GM21717 (cell line): ENCODE results near the gene ARHGEF17.

ENCODE experiments used
- ATAC-seq: cut with Tn5 transposase; IDR thresholded peaks from one replicate; pipeline ENCODE4 v1.9.1; 2021; ENCODE audit warnings: mild to moderate bottlenecking, moderate library complexity; ENCODE audit not compliant: unreplicated experiment

Gene ARHGEF17

DNA sequence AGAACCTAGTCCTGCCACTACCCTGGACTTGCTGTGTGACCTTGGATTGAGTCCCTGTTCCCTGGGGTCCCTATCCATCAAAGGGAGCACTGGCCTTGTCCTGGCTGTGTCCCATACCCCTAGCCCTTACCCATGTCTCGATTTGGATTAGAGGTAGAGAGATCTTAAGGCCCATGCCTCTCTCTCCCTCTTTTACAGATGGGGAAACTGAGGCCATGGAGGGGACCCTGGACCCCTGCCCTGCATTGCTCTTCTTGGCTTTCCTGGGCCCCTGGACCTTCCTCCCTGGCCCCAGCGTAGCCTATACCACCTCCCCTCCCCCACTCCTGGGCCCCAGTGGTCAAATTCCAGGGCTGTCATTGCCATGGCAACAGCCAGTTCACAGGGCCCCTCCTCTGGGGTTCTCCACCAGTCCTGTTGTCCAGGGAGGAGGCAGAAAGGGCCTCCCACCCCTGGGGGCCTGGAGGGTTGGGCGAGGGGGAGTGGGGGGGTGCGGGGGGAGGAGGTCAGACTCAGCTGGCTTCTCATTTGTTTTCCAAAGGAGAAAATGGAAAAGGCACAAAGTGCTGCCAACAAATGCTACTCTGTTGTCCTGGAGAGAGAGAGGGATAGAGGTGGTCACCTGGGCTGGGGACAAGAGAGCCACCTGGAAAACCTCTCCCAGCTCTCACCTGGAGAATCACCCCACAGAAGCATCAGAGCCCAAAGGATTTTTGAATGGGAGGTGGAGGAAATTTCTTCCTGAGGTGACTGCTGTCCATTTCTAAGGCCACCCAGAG is 23.3 kb downstream of the ARHGEF17 start:
- no peak for ATAC-seq

GRCh38 chr11:73333173-73333572 is 25.1 kb downstream of the ARHGEF17 start:
- no peak for ATAC-seq

DNA sequence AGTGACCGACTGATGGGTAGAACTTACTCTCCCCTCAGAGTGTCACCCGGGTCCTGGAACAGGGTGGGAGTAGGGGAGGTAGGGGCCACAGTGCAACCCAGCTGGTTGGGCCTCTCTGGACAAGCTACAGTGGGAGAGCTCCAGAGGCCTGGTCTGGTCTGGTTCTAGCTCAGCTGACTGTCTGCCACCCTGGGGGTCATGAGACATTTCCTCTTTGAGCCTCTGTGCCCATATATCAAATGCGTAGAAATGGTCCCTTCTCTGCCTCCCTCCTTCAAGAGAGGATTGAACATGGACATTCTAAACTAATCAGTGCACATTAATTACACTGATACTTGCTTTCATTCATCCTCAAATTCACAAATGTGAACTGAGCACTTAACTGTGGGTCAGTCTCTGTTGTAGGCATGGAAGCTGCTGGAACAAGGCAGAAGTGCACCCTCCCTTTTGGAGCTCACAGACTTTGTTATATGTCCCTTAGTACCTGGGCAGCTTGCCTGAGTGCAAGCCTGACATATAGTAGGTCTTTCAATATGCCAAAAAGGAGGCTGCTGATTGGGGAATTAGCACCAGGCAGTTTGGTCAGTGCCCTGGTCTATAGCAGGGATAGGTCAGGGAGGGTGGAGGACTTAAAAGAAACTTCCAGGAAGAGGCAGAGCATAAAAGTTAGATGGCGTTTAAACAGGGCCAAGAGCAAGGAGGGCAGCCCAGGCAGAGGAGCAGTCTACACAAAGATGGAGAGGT is 25.7 kb downstream of the ARHGEF17 start:
- no peak for ATAC-seq

DNA sequence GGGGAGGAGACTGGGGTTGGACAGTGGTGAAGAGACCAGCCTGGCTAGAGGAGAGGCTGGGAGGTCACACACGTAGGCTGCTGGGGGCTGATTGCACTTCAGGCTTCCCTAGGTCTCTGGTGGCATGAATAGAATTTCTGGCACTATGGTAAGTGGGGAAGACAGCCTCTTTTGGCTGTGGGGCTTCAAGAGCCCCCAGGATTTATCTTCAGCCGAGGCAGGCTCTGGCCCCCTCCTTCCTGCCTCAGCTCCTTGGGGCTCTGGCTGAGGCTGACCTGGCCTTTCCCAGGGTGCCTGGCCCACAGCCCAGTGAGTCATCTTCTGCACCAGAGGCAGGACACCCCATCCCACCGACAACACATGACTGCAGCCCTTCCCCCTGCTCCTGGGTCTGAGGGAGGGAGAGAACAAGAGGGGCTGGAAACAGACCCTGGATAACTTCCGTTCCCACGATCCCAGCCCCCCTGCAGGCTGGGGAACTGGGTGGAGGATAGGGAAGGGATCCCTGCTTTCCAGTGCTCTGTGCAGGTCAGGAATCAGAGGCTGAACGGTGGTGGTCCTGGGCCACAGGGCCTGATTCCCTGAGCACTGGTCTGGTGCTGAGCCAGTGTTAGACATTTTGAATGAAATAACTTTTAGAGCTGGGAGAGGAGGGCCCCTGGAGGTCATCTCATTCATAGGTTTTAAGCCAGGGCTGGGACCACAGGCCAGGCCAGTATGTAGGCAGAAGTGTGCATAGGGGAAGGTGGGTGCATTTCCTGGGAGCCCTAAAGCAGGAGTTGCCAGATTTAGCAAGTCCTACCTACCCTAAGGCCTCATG is 26.5 kb downstream of the ARHGEF17 start:
- ATAC-seq, result no peak

DNA sequence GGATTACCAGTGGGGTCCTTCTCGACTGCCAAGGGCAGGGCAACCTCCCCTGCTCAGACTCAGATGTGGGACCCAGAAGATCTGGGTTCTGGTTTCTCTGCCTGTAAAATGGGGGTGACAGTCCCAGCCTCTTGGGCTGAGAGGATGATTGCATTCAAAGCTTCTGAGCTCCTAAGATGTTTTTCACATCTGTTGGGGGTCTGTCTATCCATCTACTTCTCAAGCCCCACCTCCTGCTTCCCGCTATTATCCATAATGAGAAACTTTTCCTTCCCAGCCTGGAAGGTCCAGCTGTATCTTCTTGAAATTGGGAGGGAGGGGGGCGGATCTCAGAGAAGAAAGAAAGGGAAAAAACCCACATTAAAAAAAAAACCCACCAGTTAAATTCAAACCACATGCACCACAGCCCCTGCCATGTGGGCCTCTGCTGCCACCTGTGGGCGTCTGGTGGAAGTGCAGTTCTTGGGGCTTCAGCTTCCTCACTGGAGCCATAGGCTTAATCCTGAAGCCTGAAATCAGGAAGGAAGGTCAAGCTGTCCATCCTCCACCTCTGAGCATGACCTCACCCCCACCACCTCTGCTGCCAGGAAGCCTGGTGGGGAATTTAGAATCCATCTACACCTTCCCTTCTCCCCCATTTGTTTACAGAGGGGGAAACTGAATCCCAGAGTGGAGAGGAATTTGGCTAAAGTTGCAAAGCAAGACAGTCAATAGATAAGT is 27.3 kb downstream of the ARHGEF17 start:
- no peak for ATAC-seq

- ATAC-seq, result no peak
These were observed 29.8 kb downstream of the ARHGEF17 start for GRCh38 chr11:73337846-73338245.

DNA sequence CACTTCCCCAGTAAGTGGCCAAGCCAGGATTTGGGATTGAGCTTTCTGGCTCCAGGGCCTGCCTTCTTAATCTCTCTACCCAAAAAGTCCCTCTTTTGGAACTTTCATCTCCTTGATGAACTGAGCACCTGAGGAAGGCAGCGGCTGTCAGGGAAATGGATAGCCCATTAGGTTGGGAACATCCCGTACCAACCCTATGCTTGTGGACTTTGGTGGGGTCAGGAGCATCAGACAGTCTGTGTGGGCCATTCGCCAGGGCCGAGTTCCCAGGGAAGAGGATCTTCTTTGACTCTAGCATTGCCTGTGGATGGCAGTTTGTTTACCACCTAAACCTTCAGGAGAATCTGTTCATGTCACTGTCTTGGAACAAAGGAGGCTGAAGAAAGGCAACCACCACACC is 30.2 kb downstream of the ARHGEF17 start:
- ATAC-seq, result no peak

DNA sequence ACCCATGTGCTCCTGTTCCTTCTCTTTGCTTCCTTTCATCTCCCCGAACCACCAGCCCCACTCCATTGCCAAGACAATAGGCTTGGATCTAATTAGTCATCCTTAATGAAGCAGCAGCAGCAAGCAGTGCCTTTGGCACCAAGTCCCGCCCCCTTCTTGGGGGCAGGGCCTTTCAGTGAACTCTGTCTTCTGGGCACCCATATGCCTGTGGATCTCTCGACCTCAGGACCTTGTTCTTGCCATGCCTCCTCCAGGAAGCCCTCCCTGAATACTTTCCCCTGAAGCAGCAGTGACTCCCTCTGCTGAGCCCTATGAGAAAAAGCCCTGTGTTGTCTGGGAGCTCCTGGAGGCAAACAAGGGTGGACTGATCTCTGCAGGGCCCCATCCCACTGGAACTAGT is 32.1 kb downstream of the ARHGEF17 start:
- no peak for ATAC-seq

- no peak for ATAC-seq
These were observed 34.6 kb downstream of the ARHGEF17 start for GRCh38 chr11:73342633-73343032.

DNA sequence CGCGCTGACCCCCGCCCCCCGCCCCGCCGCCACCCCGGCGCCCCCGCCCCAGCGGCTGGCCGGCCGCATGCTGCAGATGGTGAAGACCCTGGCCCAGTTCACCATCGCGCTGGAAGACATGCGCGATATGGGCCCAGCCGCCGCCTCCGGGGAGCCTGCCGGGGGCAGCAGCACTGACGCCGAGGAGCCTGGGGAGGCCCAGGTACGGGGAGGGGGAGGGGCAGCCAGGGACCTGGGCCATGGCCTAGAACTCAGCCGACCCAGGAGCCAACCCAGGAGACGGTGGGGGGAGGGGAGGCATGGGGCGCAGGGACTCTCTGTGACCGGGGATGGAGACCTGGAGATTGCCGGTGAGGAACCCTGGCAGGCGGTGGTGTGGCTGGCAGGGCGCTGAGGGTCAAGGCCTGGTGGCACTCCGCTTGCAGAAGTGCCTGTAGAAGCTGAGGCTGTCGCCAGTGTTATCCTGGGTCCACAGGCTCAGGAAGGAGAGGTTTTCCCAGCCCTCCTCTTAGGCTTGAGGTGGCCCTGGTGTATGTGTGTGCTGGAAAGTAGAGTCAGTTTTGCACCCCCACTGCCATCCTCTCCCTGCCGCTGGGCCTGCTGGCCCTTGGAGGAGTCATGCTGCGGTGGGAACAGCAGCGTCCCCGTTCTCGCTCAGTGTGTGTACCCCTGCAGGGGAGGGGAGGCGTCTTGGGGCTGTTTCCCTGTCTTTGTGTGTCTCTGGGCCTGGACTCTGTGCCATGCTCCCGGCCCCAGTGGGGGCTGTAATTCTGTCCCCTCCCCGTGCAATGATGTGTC is 35.2 kb downstream of the ARHGEF17 start:
- no peak for ATAC-seq

DNA sequence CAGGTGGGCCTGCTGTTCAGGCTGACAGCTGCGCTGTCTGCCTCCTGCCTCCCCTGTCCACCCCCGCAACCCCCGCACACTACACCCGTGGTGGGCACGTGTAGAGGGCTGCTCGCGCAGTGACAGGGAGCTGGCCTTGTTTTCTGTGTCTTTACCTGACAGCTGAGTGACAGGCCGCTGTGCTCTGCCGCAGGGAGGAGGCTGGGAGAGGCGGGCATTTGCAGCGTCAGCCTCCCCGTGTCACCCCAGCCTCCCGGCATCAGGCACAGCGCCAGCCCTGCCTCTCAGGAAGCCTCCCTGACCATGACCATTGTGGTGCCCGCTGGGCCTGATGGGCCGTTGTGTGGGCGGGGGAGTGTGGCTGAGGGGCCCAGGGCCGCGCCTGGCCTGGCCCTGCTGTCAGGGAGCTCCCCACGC is 36.1 kb downstream of the ARHGEF17 start:
- no peak for ATAC-seq

GRCh38 chr11:73345481-73346160 is 37.5 kb downstream of the ARHGEF17 start:
- ATAC-seq, result no peak

- ATAC-seq, result no peak
These were observed 38.3 kb downstream of the ARHGEF17 start for GRCh38 chr11:73346186-73346935.

- ATAC-seq, result no peak
These were observed 39.0 kb downstream of the ARHGEF17 start for GRCh38 chr11:73347067-73347466.

GRCh38 chr11:73348838-73349237 is 40.8 kb downstream of the ARHGEF17 start:
- ATAC-seq, result no peak

DNA sequence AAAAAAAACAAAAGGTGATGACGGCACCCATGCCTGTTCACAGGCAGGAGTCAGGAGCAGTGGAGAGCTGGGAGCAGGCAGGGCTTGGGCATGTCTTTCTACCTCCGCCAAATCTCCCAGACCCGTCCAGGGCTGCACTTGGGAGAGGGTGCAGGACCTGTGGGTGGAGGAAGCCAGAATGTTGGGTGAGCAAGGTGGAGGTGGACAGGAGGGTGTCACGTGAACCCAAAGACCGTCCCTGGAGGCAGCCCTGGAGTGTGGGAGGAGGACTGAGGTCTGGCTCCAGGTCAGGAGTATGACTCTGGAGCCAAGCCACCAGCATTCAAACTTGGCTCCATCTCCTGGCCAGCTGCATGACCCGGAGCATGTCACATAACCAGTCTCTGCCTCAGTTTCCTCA is 41.6 kb downstream of the ARHGEF17 start:
- no peak for ATAC-seq

DNA sequence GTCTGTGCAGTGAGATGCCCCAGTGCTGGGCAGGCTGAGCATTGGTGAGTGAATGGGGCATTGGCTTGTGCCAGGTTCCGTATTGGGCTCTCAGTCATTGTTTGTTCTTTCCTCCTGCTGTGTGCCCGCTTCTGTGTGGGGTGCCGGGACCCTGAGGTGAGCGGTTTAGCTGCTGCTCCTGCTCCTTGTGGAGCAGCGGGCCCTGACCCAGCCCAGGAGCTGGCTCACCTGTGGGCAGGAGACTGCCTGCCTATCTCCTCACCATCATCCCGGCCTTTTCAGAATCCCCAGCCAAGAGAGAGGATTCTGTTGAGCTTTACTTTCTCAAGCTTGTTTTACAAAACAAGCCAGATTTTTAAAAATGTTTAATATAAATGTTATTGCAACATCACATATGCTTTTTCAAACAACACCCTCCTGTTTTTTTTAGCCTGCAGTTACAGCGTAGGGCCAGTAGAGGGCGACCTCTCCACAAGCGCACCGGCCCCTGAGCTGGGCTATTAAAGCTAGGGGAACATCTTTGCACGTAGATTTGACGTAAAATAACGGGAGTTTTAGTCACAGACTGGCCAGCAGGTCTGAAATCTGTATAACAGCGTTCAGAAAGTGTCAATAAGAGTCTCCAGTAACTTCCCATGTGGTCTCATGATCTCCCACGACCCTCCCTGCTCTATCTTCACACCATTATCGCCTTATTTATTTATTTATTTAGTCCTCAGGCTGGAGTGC is 43.0 kb downstream of the ARHGEF17 start:
- ATAC-seq, result no peak

DNA sequence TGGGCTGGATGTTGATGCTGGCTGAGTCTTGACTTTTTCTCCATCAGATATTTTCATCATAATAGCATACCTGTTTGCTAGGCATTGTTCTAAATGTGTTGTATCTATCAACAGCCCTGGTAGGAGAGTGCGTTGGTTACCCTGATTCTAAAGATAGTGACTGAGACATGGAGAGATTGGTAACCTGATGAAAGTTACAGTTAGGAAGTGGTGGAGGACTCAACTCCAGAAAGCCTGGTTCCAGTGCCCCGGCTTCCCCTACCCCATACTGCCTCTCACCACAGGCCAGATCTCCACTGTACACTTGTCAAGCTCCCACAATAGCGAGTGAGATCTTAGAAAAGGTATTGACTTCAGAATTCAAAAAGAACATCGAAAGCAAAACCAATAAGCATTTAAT is 45.3 kb downstream of the ARHGEF17 start:
- ATAC-seq, result no peak
